Measurements from ENCODE around the gene ATG16L2.
A peak's percentile ranks its signal among the peaks of the same experiment; 100 is the strongest.

The ATG16L2 gene

GRCh38 chr11:72814286-72815109 lies at the start of gene ATG16L2:
Gene ATG16L2 (plus strand): TSS chr11:72814411. CDS start chr11:72814446, 35 bp downstream.
- peak; percentile 92 for DNase-seq

GRCh38 chr11:72764503-72764902 lies 49.7 kb upstream of the ATG16L2 start:
- no peak for DNase-seq

- DNase-seq, result no peak
Observed at GRCh38 chr11:72766152-72766902, 47.9 kb upstream of the ATG16L2 start.

GRCh38 chr11:72767203-72768062 lies 46.8 kb upstream of the ATG16L2 start:
- DNase-seq, result no peak

- DNase-seq, result no peak
Observed at GRCh38 chr11:72768581-72768980, 45.6 kb upstream of the ATG16L2 start.

GRCh38 chr11:72769680-72770079 lies 44.5 kb upstream of the ATG16L2 start:
- no peak for DNase-seq

- DNase-seq, result no peak
Observed at GRCh38 chr11:72770799-72771198, 43.4 kb upstream of the ATG16L2 start.

- no peak for DNase-seq
Observed at GRCh38 chr11:72771507-72771906, 42.7 kb upstream of the ATG16L2 start.

GRCh38 chr11:72772059-72772458 lies 42.2 kb upstream of the ATG16L2 start:
- DNase-seq, result no peak

- no peak for DNase-seq
Observed at GRCh38 chr11:72773291-72773690, 40.9 kb upstream of the ATG16L2 start.

- no peak for DNase-seq
Observed at GRCh38 chr11:72773696-72774095, 40.5 kb upstream of the ATG16L2 start.

- no peak for DNase-seq
Observed at GRCh38 chr11:72774499-72774898, 39.7 kb upstream of the ATG16L2 start.

- no peak for DNase-seq
Observed at GRCh38 chr11:72775288-72776110, 38.7 kb upstream of the ATG16L2 start.

GRCh38 chr11:72776117-72776843 lies 37.9 kb upstream of the ATG16L2 start:
- no peak for DNase-seq

GRCh38 chr11:72776844-72777754 lies 37.1 kb upstream of the ATG16L2 start:
- DNase-seq, result no peak

- DNase-seq, result no peak
Observed at GRCh38 chr11:72777755-72778278, 36.4 kb upstream of the ATG16L2 start.

GRCh38 chr11:72778535-72779494 lies 35.4 kb upstream of the ATG16L2 start:
- no peak for DNase-seq

- no peak for DNase-seq
Observed at GRCh38 chr11:72779495-72780128, 34.6 kb upstream of the ATG16L2 start.

All from activated CD4-positive, alpha-beta T cell treated with anti-CD3 and anti-CD28 coated beads for 48 hours (primary cell).